Tibial nerve (tissue), 4 donors: ENCODE data around the gene GSE1.

Source experiments
- EP300 ChIP-seq, 2 donors: sonication (generic); formaldehyde crosslinking; IDR thresholded peaks; one replicate each; pipeline ENCODE4 v1.6.1; 2017; ENCODE audit warnings: antibody characterized with exemption in 2 of 2, mild to moderate bottlenecking in 1 of 2
- POLR2A ChIP-seq, 2 donors: fragments of 450-650 bp; IDR thresholded peaks; one replicate each; pipeline ENCODE4 v1.6.1; 2017; ENCODE audit warnings: antibody characterized with exemption in 2 of 2, mild to moderate bottlenecking in 2 of 2, moderate library complexity in 2 of 2
- TF ChIP-seq, protein P1 (sequence below), 5 experiments: fragments of 200-600 bp in 3 of 5; fragments of 450-650 bp in 2 of 5; sonication (generic) in 3 of 5; IDR thresholded peaks; one replicate each; pipeline ENCODE4 v1.5.1; 2016 to 2019; ENCODE audit warnings: antibody characterized with exemption in 5 of 5, mild to moderate bottlenecking in 3 of 5, moderate library complexity in 2 of 5

DNA sequence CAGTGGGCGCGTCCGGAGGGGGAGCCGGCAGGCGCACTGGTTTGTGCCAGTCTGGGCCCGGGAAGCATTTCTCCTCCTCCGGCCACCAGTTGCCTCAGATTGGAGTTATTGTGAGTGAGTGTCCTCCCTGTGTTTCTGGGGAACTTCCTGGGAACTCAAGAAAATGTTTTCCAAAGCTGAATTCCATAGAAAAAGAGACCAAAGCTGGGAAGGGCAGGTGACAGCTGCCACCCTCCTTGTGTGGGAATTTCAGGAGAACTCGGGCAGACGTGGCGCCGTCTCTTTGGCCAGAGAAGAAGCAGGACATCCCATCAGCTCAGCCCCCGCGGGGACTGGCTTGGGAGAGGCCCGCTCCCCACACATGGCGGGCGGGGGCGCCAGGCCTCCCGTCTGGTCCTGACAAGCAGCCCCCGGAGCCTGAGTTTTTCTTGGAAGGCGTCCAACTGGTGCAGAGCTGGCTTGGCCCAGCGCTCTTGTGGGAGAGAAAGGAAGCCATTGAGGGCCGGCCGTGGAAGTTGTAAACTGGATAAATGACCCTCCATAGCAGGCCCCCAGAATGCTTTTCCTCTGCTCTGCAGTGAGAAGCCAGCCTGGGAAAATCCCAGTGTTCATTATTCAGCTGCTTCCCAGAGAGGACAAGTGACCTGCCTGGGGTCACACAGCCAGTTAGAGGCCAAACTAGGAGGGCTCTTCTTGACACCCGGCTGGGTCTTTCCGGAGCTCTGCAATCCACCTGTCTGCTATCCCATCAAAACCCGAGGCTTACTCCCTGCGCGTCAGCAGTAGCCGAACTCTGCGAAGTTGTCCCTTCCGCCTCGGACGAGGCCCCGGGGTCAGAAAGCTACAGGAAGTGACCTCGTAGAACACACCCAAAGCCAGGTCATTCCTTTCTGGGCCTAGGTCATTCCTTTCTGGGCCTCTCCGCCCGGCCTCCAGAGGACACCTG, 39.2 kb upstream of the GSE1 start:
- no peak for TF ChIP-seq POLR2A (IDR thresholded peaks at IDR 0.05)
- TF ChIP-seq, protein P1, sequence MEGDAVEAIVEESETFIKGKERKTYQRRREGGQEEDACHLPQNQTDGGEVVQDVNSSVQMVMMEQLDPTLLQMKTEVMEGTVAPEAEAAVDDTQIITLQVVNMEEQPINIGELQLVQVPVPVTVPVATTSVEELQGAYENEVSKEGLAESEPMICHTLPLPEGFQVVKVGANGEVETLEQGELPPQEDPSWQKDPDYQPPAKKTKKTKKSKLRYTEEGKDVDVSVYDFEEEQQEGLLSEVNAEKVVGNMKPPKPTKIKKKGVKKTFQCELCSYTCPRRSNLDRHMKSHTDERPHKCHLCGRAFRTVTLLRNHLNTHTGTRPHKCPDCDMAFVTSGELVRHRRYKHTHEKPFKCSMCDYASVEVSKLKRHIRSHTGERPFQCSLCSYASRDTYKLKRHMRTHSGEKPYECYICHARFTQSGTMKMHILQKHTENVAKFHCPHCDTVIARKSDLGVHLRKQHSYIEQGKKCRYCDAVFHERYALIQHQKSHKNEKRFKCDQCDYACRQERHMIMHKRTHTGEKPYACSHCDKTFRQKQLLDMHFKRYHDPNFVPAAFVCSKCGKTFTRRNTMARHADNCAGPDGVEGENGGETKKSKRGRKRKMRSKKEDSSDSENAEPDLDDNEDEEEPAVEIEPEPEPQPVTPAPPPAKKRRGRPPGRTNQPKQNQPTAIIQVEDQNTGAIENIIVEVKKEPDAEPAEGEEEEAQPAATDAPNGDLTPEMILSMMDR (IDR thresholded peaks at IDR 0.05), result peak in 1 of 5 experiments; percentile 16
- peak in 1 of 2 donors; percentile 63 for TF ChIP-seq EP300 (IDR thresholded peaks at IDR 0.05)
